GM12875 (cell line): ENCODE results near the gene MEF2B.
"Not testable (repeated sequence)": the region's sequence is repeated elsewhere in the genome, so short reads cannot be mapped to it uniquely, and the experiment has no call there.

Source experiments
- H3K4me3 ChIP-seq: one replicate; pipeline ENCODE4 v1.5.1; 2011; ENCODE audit warnings: low read depth, low read length, control low read depth
- CTCF ChIP-seq: IDR thresholded peaks from 2 replicates; pipeline ENCODE4 v1.5.1; 2011; ENCODE audit warnings: low read depth, mild to moderate bottlenecking, control low read depth, inconsistent platforms, low read length, moderate library complexity, borderline replicate concordance; ENCODE audit not compliant: insufficient read depth

Gene MEF2B

DNA sequence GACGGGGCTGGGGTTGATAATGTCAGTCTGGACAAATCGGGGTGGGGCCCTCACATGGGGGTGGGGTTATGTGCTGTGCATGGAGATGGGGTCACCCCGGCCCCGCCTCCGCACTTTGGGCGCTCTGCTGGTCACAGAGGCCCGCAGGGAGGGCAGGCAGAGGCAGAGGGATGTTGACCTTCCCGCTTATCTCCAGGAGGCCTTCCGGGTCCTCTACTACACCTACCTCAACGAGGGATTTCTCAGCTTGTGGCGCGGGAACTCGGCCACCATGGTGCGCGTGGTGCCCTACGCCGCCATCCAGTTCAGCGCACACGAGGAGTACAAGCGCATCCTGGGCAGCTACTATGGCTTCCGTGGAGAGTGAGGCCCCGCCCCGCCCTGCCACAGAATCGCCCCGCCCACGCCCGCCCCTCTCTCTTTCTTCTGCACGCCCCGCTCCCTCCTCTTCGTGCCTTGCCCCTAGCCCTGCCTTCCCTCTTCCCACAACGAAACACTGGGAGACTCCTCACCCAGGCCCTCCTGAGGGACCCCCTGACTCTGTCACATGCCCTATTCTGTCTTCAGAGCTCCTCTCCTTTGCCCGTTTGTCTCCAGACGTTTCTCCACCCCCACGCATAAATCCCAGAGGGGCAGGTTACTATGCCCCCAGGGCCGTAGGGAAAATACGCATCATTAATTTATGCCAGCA is 64.6 kb downstream of the MEF2B start:
- TF ChIP-seq CTCF, result no peak
- H3K4me3 ChIP-seq, result no peak overlapping the region

- TF ChIP-seq CTCF, result no peak
These were observed 66.9 kb downstream of the MEF2B start for GRCh38 chr19:19103167-19103566.

DNA sequence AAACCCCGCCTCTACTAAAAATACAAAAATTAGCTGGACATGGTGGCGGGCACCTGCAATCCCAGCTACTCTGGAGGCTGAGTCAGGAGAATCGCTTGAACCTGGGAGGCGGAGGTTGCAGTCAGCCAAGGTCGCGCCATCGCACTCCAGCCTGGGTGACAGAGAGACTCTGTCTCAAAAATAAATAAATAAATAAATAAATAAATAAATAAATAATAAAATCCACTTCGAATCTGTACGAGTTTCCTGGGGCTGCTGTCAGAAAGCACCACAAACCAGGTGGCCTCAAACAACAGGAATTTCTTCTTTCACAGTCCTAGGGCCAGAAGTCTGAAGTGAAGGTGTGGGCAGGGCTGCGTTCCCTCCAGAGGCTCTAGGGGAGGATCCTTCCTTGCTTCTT is 67.5 kb downstream of the MEF2B start:
- not testable (repeated sequence) for H3K4me3 ChIP-seq

More at GRCh38 chr19:19103167-19103566, 66.9 kb downstream of the MEF2B start:
- no peak overlapping the region for H3K4me3 ChIP-seq

DNA sequence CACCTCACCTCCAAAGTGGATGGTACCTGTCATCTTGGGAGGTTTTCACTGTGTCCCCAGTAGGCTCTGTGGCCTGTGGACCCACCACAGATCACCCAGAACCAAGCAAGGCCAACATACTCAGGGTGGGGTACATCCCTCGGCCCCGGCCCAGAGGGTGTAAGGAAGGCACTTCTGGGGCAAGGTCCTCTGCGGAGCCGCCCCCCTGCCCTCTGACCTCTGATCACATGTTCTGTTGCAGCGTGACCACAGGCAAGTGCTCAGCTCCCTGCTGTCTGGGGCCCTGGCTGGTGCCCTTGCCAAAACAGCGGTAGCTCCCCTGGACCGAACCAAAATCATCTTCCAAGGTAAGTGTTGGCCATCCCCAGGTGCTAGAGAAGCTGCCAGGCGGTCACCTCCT is 68.5 kb downstream of the MEF2B start:
- TF ChIP-seq CTCF, result no peak
- no peak overlapping the region for H3K4me3 ChIP-seq

- H3K4me3 ChIP-seq, result no peak overlapping the region
- TF ChIP-seq CTCF, result no peak
These were observed 71.1 kb downstream of the MEF2B start for GRCh38 chr19:19098703-19099632.

- H3K4me3 ChIP-seq, result no peak overlapping the region
- TF ChIP-seq CTCF, result no peak
These were observed 71.9 kb downstream of the MEF2B start for GRCh38 chr19:19098084-19098702.
